ENCODE data around the gene MANF. TPM values are rescaled to one million over a fixed set of nuclear protein-coding genes. Genes with fewer than 3 reads are reported as not detected.
"Not testable (repeated sequence)": the region's sequence is repeated elsewhere in the genome, so short reads cannot be mapped to it uniquely, and the experiment has no call there.

MANF gene
- 128 and 156 TPM in 2 replicates for total RNA-seq (2014; rRNA removed; shearing (Covaris generic))

DNA sequence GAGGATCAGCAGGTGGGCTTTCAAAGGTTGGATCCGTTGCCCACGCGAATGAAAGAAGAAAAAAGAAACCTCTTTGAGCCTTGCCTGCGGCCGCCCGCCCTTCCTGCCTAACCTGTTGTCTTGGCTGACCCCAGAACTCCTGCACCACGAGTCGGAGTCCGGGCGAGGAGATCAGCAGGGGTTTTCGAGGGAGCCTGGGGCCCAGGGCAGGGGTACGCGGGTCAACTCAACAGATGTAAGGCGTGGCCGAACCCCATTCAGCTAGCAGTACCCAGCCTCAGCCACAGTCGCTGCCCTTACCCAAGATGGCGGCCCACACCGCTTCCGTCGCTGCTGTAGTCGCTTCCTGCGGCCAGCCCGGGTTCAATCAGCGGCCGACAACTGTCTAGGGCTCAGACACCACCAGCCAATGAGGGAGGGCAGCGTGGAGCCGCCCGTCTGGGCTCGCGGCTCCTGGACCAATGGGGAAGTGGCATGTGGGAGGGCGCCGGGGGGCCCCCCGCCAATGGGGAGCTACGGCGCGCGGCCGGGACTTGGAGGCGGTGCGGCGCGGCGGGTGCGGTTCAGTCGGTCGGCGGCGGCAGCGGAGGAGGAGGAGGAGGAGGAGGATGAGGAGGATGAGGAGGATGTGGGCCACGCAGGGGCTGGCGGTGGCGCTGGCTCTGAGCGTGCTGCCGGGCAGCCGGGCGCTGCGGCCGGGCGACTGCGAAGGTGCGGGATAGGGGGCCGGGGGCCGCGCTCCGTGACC lies at the start of gene MANF:
MANF (plus strand) TSS at position 566 of the 748 bp plus-strand sequence; CDS start at position 618, 52 bp downstream.
- peak; percentile 94 for DNase-seq (ENCODE audit: low spot score)

DNA sequence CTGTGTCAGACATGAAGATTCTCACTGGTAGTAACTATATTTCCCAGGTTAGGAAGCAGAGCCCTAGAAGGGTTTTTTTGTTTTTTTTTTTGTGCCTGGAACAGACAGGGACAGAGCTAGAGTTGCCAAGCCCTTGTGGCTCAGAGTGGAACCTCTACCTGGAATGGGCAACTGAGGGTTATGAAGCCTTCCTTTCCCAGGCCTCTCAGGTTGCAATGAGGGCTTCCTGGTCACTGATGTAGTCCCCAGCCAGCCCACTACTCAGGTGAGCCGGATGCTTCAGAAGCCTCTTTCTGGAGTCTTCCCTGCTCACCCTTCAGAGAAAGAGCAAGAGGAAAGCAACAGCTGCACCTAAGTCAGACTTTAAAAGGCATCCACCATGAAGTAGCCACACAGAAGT lies 48.8 kb upstream of the MANF start:
- no peak for DNase-seq (ENCODE audit: low spot score)

DNA sequence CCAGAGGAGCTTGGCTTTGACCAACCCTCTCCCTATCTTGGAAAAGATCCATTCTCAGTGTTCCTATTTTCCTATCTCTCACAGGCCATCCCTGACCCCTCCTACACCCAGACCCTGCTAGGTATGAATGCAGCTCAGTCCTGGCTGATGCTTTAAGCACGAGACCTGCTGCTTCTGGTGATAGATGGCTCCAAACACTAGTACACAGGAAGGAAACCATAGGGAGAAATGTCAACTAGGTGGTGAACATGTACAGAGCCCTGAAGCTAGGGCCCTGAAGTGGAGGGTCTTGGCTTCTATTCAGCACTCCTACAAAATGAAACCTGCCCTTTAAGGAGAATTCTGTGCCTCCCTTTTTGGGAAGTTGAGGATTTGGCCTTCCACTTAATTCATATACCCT lies 47.4 kb upstream of the MANF start:
- DNase-seq (ENCODE audit: low spot score) = no peak

DNA sequence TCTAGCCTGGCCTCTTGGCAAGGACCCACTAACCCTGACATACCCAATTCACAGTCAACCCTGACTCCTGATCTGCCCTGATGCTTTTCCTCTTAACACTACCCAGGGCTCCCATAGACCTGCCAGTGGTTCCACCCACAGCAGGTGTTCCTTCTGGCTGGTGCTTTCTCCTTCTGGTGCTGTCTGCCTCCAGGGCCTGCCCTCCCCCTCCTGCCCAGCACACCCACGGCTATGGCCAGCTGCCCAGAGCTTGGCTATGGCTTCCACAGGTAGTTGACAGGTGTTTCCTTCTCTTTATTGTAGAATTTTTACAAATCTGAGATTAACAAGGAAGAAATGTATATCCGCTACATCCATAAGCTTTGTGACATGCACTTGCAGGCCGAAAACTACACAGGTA lies 46.5 kb upstream of the MANF start:
- DNase-seq (ENCODE audit: low spot score) = no peak

DNA sequence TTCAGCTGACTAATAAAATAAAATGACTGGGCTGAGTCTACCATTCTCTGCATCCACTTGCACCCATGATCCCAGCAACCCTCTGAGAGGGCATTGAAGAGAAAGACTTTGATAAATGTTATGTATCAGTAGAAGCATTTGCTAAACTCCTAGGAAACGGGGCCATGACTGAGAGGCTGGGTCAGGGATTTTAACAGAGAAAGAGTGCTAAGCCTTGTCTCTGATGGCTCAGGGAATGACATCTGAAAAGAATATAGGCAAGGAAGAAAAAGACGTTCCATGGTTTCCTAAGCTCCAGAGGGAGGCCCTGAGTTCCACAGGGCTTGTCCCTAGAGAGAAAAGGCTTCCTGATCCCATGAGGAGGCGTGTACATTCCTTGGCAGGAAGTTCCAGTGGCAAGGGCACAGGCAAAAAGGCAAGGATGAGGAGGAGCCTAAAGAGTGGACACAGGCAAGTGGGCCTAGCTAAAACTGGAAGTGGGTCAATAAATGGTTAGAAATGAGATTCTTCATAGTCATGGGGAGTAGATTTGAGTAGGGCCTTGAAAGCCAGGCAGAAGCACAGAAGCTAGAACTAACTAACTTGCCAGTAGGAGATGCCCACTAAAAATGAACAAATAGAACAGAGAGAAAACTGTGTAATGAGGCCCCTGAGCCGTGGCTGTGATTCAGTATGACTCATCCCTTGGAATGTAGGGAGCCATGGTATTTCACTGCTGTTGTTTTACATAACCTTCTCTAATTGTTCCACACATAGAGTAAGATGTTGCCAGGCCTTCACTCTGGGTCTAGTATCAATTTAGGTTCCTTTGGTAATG lies 44.9 kb upstream of the MANF start:
- peak; percentile 93 for DNase-seq (ENCODE audit: low spot score)

DNA sequence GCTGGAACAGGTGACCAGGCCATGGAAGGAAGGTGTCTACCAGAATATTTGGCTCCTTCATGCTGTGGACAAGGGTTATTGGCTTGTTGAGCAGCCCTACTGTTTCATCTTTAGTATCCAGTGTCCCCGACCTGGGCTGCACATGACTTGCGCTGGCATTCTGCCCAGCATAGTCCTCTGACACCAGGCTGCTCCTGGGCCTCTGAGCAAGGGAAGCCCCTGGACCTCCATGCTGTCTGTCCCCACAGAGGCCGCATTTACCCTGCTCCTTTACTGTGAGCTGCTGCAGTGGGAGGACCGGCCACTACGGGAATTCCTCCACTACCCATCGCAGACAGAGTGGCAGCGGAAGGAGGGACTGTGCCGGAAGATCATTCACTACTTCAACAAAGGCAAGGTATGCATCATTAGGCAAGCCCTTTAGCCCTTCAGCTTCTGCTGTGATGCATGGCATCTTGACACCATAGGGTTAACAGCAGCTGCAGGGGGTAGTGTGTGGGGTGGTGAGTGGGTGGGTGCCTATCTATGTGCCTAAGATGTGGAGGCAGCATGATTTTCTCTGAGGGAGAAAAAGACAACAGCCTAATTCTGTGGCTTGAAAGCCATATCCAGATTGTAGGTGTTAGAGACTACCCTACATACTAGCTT lies 44.0 kb upstream of the MANF start:
- no peak for DNase-seq (ENCODE audit: low spot score)

DNA sequence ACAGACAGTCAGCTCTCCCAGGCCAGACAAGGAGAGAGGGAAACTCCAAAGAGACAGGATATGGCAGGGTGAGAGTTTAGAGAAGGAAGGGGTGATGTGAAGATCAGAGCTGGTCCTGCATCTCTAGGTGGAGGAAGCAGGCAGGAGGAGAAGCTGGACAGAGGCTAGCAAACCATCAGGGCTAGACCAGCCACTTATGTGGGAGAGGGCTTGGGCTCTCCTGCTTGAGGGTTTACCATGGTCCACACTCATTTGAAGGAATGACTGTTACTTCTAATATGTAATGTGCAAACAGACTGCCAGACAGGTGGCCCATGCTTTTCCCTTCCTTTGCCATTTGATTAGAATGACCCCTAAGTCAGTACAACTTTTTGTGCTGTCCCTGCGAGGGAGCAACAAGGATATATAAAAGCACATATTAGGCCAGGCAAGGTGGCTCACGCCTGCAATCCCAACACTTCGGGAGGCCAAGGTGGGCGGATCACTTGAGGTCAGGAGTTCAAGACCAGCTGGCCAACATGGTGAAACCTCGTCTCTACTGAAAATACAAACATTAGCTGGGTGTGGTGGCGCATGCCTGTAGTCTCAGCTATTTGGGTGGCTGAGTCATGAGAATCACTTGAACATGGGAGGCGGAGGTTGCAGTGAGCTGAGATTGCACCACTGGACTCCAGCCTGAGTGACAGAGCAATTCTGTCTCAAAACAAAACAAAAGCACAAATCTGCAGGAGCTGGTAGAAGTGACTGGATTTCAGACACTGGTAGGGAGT lies 41.0 kb upstream of the MANF start:
- peak; percentile 77 for DNase-seq (ENCODE audit: low spot score)

DNA sequence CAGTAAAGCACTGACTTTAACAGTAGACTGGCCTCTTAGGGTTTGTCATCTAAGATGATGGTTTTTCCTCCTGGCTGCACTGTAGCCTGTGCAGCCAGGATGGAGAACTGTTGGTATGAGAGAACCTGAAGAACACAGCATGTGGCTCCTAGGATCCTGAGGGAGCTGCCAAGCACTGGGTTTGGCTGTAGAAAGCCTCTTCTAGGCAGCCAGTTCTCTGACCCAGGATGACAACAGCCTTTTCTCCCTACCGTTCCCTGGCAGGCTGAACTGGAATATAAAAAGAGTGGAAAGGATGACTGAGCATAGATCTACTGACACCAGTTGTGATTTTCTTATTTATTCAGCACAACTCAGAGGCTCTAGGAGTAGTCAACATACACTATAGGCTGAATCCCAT lies 34.3 kb upstream of the MANF start:
- no peak for DNase-seq (ENCODE audit: low spot score)

DNA sequence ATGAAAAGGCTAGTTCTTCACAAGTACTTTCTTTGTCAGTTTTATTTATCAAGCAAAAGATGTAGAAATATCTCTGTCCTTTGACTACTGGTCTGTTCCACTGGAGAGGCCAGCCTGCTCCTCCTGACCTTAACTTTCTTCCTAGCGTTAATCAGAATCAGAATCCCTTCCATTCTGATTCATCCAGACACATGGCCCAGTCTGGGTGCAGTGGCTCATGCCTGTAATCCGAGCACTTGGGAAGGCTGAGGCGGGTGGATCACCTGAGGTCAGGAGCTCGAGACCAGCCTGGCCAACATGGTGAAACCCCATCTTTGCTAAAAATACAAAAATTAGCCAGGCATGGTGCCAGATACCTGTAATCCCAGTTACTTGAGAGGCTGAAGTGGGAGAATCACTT lies 32.0 kb upstream of the MANF start:
- DNase-seq (ENCODE audit: low spot score) = no peak

DNA sequence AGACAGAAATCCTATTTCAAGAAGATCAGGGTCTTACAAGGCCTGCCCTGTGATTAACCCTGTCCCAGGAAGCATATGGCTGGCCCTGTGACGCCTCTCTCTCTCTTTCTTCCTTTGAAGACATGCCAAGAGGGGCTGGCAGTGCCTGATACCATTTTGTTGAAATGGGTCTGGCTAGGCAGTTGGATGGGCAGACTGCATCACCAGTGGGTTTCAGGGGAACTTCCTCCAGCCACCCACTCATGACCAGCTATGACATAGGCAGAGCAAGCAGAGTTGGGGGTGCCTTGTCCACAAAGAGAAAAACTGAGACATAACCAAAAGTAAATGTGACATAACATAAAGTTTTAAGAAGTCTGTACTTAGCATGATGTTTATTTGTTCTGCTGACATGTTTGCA lies 31.4 kb upstream of the MANF start:
- no peak for DNase-seq (ENCODE audit: low spot score)

DNA sequence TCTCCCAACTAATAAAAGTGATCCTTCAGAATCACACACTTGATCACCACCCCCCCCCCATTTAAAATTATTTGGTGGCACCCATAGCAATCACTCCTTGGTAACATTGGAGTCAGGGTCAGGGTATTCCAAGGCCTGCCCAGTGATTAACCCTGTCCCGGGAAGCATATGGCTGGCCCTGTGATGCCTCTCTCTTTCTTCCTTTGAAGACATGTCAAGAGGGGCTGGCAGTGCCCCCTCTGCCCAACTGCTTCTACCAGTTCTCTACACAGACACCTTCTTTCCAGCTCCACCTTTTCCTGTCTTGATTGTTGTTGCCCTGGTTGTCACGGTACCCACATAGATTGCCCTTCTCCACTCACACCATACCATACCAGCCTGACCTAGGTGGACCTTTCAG lies 30.9 kb upstream of the MANF start:
- DNase-seq (ENCODE audit: low spot score) = no peak

DNA sequence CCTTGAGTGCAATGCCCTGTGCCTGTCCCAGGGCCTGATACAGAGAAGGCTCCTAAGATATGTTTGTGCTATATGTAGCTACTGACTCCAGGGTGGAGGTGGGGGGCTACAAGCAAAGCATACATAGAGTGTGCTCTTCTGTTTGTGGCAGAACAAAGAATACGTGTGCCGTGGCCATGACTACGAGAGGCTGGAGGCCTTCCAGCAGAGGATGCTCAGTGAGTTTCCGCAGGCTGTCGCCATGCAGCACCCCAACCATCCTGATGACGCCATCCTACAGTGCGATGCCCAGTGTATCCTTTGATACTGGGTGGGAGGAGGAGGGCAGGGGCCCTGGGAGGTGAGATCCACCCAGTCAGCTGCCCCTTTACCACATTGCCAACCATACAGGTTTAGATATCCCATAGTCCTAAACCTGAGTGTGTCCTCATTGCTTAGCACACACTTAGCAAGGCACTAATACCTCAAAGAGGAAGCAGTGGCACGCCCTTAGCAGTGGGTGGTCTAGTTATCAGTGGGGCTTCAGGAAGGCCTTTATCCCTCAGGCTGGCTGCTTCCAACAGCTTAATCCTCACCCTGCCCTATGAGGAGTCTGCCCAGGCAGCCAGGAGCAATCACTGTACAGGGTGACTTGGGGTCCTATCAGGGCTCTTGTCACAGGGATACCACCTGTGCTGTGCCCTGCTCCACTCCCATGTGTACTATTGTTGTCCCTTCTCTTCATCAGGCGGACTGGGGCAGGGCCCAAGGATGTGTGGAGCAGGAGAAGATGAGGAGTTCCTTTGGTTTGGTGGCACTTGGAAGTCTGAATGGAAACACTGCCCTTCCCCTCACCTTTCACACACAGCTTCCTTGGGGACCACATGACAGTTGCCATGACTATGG lies 30.1 kb upstream of the MANF start:
- DNase-seq (ENCODE audit: low spot score) = no peak

DNA sequence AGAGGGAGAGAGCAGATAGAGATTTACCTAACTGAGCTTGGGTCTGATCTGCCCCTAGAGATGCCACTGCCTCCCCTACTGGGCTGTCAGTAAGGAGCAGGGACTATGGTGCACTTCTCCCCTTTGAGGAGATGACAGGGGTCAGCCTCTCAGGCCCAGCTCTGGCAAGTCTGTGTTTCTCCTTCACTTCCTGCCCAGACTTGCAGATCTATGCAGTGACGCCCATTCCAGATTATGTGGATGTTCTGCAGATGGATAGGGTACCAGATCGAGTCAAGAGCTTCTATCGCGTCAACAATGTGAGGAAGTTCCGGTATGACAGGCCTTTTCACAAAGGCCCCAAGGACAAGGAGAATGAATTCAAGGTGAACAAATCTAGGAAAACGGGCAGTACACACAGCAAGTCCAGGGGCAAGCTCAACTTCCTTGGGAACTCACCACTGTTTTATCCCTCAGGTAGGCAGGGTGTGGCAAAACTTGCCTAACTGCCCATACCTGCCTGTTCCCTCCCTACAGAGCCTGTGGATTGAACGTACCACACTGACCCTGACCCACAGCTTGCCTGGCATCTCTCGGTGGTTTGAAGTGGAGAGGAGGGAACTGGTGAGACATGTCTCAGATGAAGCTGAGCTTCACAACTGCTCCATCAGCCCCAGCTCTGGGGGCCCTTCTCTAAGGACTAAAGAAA lies 29.1 kb upstream of the MANF start:
- DNase-seq (ENCODE audit: low spot score) = no peak

DNA sequence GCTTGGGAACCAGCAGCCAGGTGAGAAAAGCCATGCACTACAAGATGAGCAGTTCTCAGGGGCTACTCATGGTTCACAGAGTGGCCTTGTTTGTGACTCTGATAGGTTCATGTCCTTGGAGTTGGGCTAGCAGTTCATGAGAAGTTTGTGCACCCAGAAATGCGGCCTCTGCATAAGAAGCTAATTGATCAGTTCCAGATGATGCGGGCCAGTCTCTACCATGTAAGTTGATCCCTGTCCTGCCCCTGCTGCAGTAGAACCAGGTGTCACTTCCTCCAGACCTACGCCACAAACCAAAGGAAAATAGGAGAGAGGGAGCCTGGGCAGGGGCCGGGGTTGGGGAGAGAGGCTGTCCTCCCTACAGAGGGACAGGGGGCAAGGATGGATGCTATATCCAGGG lies 27.2 kb upstream of the MANF start:
- DNase-seq (ENCODE audit: low spot score) = no peak

DNA sequence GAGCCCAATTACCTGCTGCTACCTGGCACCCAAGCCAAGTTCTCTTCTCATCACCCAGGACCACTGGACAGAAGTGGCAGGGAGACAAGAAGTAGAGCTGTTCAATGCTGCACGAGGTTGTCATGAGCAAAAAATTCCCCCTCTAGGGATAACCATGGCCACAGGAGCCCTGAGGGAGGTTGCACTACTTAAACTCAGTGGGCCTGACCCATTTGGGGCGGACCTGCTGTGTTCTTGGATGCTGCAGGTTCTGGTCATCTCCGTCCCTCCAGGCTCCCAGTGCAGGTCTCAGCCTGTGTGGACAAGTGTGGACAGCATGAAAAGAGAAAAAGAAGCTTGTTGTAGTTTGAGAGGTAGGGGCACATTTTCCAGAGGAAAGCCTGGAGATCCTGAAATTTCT lies 26.1 kb upstream of the MANF start:
- no peak for DNase-seq (ENCODE audit: low spot score)

DNA sequence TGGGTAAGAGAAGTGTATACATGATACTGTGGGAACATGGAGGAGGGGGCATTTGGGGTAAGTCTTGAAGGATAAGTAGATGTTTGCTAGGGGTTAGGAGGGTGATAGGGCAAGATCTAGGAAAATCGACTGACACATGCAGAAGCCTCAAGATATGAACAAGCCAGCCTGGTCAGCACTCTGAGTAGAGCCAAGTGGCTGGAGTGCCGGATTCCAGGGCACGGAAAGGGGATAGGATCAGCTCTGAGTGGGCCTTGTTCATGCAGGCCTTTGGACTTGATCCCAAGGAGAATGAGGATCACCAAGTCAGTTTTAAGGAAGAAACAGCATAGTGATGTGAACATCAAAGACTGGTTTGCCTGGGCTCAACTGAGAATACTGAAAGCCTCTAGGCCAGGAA lies 24.3 kb upstream of the MANF start:
- DNase-seq (ENCODE audit: low spot score) = no peak

DNA sequence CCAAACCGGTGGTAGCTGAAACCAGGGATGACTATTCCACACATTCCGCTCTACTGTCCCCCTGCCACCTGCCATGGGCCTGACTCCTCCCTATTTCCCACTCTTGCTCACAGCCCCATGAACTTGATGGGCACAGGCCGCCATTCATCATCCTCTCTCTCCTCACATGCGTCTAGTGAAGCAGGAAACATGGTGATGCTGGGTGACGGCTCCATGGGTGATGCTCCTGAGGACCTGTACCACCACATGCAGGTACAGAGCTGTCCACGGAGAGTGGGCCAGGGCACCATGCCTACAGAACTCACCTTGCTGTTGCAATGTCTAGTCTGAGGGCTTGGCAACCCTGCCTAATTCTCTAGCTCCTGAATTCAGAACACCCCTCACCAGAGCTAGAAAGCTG lies 23.3 kb upstream of the MANF start:
- no peak for DNase-seq (ENCODE audit: low spot score)

DNA sequence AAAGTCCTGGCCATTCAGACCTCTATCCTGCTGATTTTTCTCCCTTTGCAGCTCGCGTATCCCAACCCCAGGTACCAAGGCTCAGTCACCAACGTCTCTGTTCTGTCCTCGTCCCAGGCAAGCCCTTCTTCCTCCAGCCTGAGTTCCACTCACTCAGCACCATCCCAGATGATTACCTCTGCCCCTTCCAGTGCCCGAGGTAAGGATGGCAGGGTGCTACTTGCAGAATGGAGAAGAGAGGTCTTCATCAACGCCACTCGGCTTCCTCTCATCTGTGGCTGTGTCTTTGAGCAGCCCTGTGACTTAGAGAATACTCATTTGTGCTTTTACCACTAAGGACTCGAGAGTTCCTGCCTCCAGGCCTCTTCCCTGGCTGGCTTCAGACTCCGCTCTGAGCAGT lies 22.6 kb upstream of the MANF start:
- no peak for DNase-seq (ENCODE audit: low spot score)

DNA sequence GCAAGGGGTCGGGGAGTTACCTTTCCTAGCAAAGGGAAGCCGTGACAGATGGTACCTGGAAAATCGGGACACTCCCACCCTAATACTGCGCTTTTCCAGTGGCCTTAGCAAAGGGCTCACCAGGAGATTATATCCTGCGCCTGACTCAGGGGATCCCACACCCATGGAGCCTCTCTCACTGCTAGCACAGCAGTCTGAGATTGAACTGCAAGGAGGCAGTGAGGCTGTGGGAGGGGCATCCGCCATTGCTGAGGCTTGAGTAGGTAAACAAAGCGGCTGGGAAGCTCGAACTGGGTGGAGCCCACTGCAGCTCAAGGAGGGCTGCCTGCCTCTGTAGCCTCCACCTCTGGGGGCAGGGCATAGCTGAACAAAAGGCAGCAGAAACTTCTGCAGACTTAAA lies 16.8 kb upstream of the MANF start:
- DNase-seq (ENCODE audit: low spot score) = not testable (repeated sequence)

DNA sequence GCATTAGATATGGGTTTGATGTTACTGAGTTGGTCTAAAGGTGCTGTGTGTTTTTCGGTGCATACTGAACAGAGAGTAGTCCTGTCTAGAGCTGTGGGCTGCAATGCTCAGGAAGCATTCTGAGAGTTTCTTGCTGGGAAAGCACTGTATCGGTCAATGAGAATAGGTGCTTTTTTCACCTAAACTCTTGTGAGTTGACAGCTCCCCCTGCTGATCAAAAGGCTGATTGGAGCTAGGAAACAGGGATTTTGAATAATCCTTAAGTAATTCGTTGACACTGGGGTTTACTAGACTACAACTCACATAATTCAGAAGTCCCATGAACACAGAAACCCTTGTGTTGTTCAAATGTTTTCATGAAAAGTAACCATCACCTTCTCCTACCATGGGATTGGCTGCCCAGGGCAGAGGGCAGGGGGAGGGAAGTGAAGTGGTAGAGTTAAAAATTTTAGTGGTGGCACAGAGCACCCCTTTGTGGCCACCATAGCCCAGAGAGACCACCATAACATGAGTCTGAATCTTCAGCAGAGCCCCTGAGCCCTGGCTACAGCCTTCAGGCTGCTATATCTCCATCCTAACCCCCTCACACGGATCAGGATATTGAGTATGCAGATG lies 13.0 kb upstream of the MANF start:
- DNase-seq (ENCODE audit: low spot score) = peak; percentile 56
